Lower leg skin (tissue), 4 donors: Measurements from ENCODE around the gene SLC35F6. TPM values are rescaled to one million over a fixed set of nuclear protein-coding genes. Genes with fewer than 3 reads are reported as not detected.
A peak's percentile ranks its signal among the peaks of the same experiment; 100 is the strongest.
"Not testable (repeated sequence)": the region's sequence is repeated elsewhere in the genome, so short reads cannot be mapped to it uniquely, and the experiment has no call there.

Source experiments
- DNase-seq, 2 donors: peaks; one replicate each; pipeline ENCODE4 v3.0.0-alpha.2; 2019; ENCODE audit warnings: low spot score in 2 of 2
- H3K4me3 ChIP-seq: fragments of 200-600 bp; sonication (generic); 2 replicates; pipeline ENCODE4 v1.5.1; 2017; ENCODE audit warnings: mild to moderate bottlenecking, low read depth; ENCODE audit not compliant: poor library complexity, severe bottlenecking
- CTCF ChIP-seq, 3 donors: fragments of 450-650 bp; IDR thresholded peaks; one replicate each; pipeline ENCODE4 v1.5.1; 2016; ENCODE audit warnings: antibody characterized with exemption in 3 of 3, mild to moderate bottlenecking in 3 of 3, moderate library complexity in 2 of 3
- POLR2A ChIP-seq, 2 donors: fragments of 450-650 bp; IDR thresholded peaks; one replicate each; pipeline ENCODE4 v1.6.1; 2016 to 2017; ENCODE audit warnings: antibody characterized with exemption in 2 of 2, mild to moderate bottlenecking in 1 of 2, moderate library complexity in 1 of 2
- WGBS, 2 donors: methylation state at CpG; one replicate each; pipeline ENCODE4 v1.1.5; 2018; 5-methylcytosine and 5-hydroxymethylcytosine counted together
- intact Hi-C: fragments of 100-400 bp; cut with DNase I; formaldehyde crosslinking; loops from one replicate; pipeline ENCODE4 v1.15.0; 2023; ENCODE audit warnings: low total_unique reads
- total RNA-seq, 4 donors: library from RNA; depleted of rRNA; stranded (reverse); fragments of >200 nt; gene quantifications; one replicate each; pipeline ENCODE4 v1.1.0, GENCODE V29; 2016

Gene SLC35F6
- total RNA-seq, 4 donors from 2014 or later: 51.0 to 96.7 (median 87.4) TPM

GRCh38 chr2:26811261-26811660, 47.2 kb downstream of the SLC35F6 start:
- intact Hi-C loops: no loop called here
- H3K4me3 ChIP-seq: no peak overlapping the region
- peak in 1 of 2 donors; percentile 64 for DNase-seq
- TF ChIP-seq CTCF (IDR thresholded peaks at IDR 0.05): no peak
- no peak for TF ChIP-seq POLR2A (IDR thresholded peaks at IDR 0.05)
- WGBS, 2 donors: 71 to 72% methylated on average over 8 of the region's 8 CpGs

GRCh38 chr2:26811791-26812694, 48.0 kb downstream of the SLC35F6 start:
- intact Hi-C loops: no loop called here
- WGBS, 2 donors: 76 to 85% methylated on average over 14 of the region's 14 CpGs
- H3K4me3 ChIP-seq: no peak overlapping the region
- DNase-seq: peak in 1 of 2 donors; percentile 81
- TF ChIP-seq CTCF (IDR thresholded peaks at IDR 0.05): no peak
- TF ChIP-seq POLR2A (IDR thresholded peaks at IDR 0.05): no peak

GRCh38 chr2:26812731-26813130, 48.6 kb downstream of the SLC35F6 start:
- intact Hi-C loops: no loop called here
- DNase-seq: peak in 1 of 2 donors; percentile 63
- H3K4me3 ChIP-seq: no peak overlapping the region
- no peak for TF ChIP-seq CTCF (IDR thresholded peaks at IDR 0.05)
- TF ChIP-seq POLR2A (IDR thresholded peaks at IDR 0.05): no peak
- 91 to 96% methylated on average over 3 of the region's 3 CpGs for WGBS, 2 donors

- intact Hi-C loops, DNase-seq: not testable (repeated sequence)
- whole genome bisulfite sequencing, 2 donors: 89 to 95% methylated on average over 24 to 26 of the region's 52 CpGs
These were observed 50.1 kb downstream of the SLC35F6 start for GRCh38 chr2:26814072-26814765.

GRCh38 chr2:26816893-26817292, 52.8 kb downstream of the SLC35F6 start:
- 37 to 38% methylated on average over 3 of the region's 3 CpGs for WGBS, 2 donors
- DNase-seq: no peak

More at GRCh38 chr2:26814072-26814765, 50.1 kb downstream of the SLC35F6 start:
- not testable (repeated sequence) for H3K4me3 ChIP-seq

More at GRCh38 chr2:26816893-26817292, 52.8 kb downstream of the SLC35F6 start:
- TF ChIP-seq CTCF (IDR thresholded peaks at IDR 0.05): no peak
- TF ChIP-seq POLR2A (IDR thresholded peaks at IDR 0.05): no peak
- intact Hi-C loops: no loop called here
- H3K4me3 ChIP-seq: no peak overlapping the region
